BLaER1 (cell line): ENCODE measurements around the gene OLFML3.
A peak's percentile ranks its signal among the peaks of the same experiment; 100 is the strongest.

Source experiments
- H3K27ac ChIP-seq: shearing (Covaris generic); formaldehyde crosslinking; 2 replicates; pipeline ENCODE4 v1.8.1; 2022
- H3K27me3 ChIP-seq: shearing (Covaris generic); formaldehyde crosslinking; 2 replicates; pipeline ENCODE4 v1.8.1; 2022
- H3K36me3 ChIP-seq: shearing (Covaris generic); formaldehyde crosslinking; 2 replicates; pipeline ENCODE4 v1.8.1; 2022
- H3K4me1 ChIP-seq: shearing (Covaris generic); formaldehyde crosslinking; 2 replicates; pipeline ENCODE4 v1.8.1; 2022
- H3K4me2 ChIP-seq: shearing (Covaris generic); formaldehyde crosslinking; 2 replicates; pipeline ENCODE4 v1.8.1; 2022
- H3K4me3 ChIP-seq: shearing (Covaris generic); formaldehyde crosslinking; 2 replicates; pipeline ENCODE4 v1.8.1; 2022
- H3K9ac ChIP-seq: shearing (Covaris generic); formaldehyde crosslinking; 2 replicates; pipeline ENCODE4 v1.8.1; 2022
- H3K9me3 ChIP-seq: shearing (Covaris generic); formaldehyde crosslinking; 2 replicates; pipeline ENCODE4 v1.8.1; 2022
- H4K20me1 ChIP-seq: shearing (Covaris generic); formaldehyde crosslinking; 2 replicates; pipeline ENCODE4 v1.8.1; 2022
- Cebpa-rat ChIP-seq: shearing (Covaris generic); IDR thresholded peaks from 2 replicates; pipeline ENCODE4 v1.8.1; 2022

Gene OLFML3

GRCh38 chr1:113986802-113987201 lies 7.5 kb downstream of the OLFML3 start:
- Histone ChIP-seq H3K9me3 (peaks cover 60% of the 10 kb centered on the region), H3K36me3 (no peaks in the 10 kb centered on the region), H3K4me3 (no peak overlapping the region), H3K4me1 (peaks cover 39% of the 10 kb centered on the region), H4K20me1 (peaks cover 6% of the 10 kb centered on the region; the same call in 1 of the 2 replicates), H3K4me2 (no peak overlapping the region), H3K9ac (no peak overlapping the region), H3K27me3 (no peaks in the 10 kb centered on the region), H3K27ac (no peak overlapping the region)
- TF ChIP-seq Cebpa-rat = no peak

GRCh38 chr1:113987259-113987658 lies 8.0 kb downstream of the OLFML3 start:
- H3K27ac ChIP-seq = no peak overlapping the region
- peaks cover 37% of the 10 kb centered on the region for H3K4me1 ChIP-seq
- peaks cover 6% of the 10 kb centered on the region; the same call in 1 of the 2 replicates for H4K20me1 ChIP-seq
- H3K9ac ChIP-seq = no peak overlapping the region
- H3K4me2 ChIP-seq = no peak overlapping the region
- no peak overlapping the region for H3K4me3 ChIP-seq
- peaks cover 60% of the 10 kb centered on the region for H3K9me3 ChIP-seq
- no peaks in the 10 kb centered on the region for H3K36me3 ChIP-seq
- no peak for TF ChIP-seq Cebpa-rat
- H3K27me3 ChIP-seq = no peaks in the 10 kb centered on the region

GRCh38 chr1:113990530-113990929 lies 11.3 kb downstream of the OLFML3 start:
- H3K9me3 ChIP-seq = peaks cover 82% of the 10 kb centered on the region
- no peaks in the 10 kb centered on the region for H3K27me3 ChIP-seq
- H3K9ac ChIP-seq = no peak overlapping the region
- peaks cover 8% of the 10 kb centered on the region for H3K4me1 ChIP-seq
- no peaks in the 10 kb centered on the region for H4K20me1 ChIP-seq
- H3K4me2 ChIP-seq = no peak overlapping the region
- no peaks in the 10 kb centered on the region for H3K36me3 ChIP-seq
- no peak overlapping the region for H3K4me3 ChIP-seq
- no peak for TF ChIP-seq Cebpa-rat
- no peak overlapping the region for H3K27ac ChIP-seq

GRCh38 chr1:113990961-113991360 lies 11.7 kb downstream of the OLFML3 start:
- TF ChIP-seq Cebpa-rat = no peak
- no peak overlapping the region for H3K27ac ChIP-seq
- H3K4me3 ChIP-seq = no peak overlapping the region
- no peak overlapping the region for H3K9ac ChIP-seq
- peaks cover 8% of the 10 kb centered on the region for H3K4me1 ChIP-seq
- H3K4me2 ChIP-seq = no peak overlapping the region
- no peaks in the 10 kb centered on the region for H3K36me3 ChIP-seq
- H3K9me3 ChIP-seq = peaks cover 82% of the 10 kb centered on the region
- H3K27me3 ChIP-seq = no peaks in the 10 kb centered on the region
- no peaks in the 10 kb centered on the region for H4K20me1 ChIP-seq

- no peak overlapping the region for H3K9ac ChIP-seq
- peak overlapping the region; percentile 31; the same call in 1 of the 2 replicates for H3K4me2 ChIP-seq
- no peaks in the 10 kb centered on the region for H3K27me3 ChIP-seq
- no peak for TF ChIP-seq Cebpa-rat
- H4K20me1 ChIP-seq = no peaks in the 10 kb centered on the region
- H3K27ac ChIP-seq = no peak overlapping the region
- no peaks in the 10 kb centered on the region for H3K36me3 ChIP-seq
- H3K4me1 ChIP-seq = peaks cover 8% of the 10 kb centered on the region
- no peak overlapping the region for H3K4me3 ChIP-seq
- peaks cover 82% of the 10 kb centered on the region for H3K9me3 ChIP-seq
Measured at GRCh38 chr1:113991467-113991997, 12.3 kb downstream of the OLFML3 start.

GRCh38 chr1:113993072-113993471 lies 13.8 kb downstream of the OLFML3 start:
- no peak overlapping the region for H3K9ac ChIP-seq
- no peak overlapping the region for H3K4me3 ChIP-seq

GRCh38 chr1:113993766-113994165 lies 14.5 kb downstream of the OLFML3 start:
- no peak for TF ChIP-seq Cebpa-rat
- no peaks in the 10 kb centered on the region for H3K36me3 ChIP-seq
- H3K4me3 ChIP-seq = no peak overlapping the region
- H3K9me3 ChIP-seq = peaks cover 61% of the 10 kb centered on the region
- no peak overlapping the region for H3K9ac ChIP-seq
- peaks cover 14% of the 10 kb centered on the region for H3K4me1 ChIP-seq
- no peaks in the 10 kb centered on the region for H4K20me1 ChIP-seq
- no peaks in the 10 kb centered on the region for H3K27me3 ChIP-seq
- no peak overlapping the region for H3K27ac ChIP-seq
- no peak overlapping the region for H3K4me2 ChIP-seq

More at GRCh38 chr1:113993072-113993471, 13.8 kb downstream of the OLFML3 start:
- peaks cover 8% of the 10 kb centered on the region for H3K4me1 ChIP-seq
- H3K27me3 ChIP-seq = no peaks in the 10 kb centered on the region
- no peaks in the 10 kb centered on the region for H3K36me3 ChIP-seq
- no peak for TF ChIP-seq Cebpa-rat
- peaks cover 68% of the 10 kb centered on the region for H3K9me3 ChIP-seq
- no peaks in the 10 kb centered on the region for H4K20me1 ChIP-seq
- H3K27ac ChIP-seq = no peak overlapping the region
- no peak overlapping the region for H3K4me2 ChIP-seq

- H3K9ac ChIP-seq = no peak overlapping the region
- TF ChIP-seq Cebpa-rat = no peak
- H3K9me3 ChIP-seq = peaks cover 45% of the 10 kb centered on the region
Measured at GRCh38 chr1:113995382-113995781, 16.1 kb downstream of the OLFML3 start.

GRCh38 chr1:113998361-113998760 lies 19.1 kb downstream of the OLFML3 start:
- no peak for TF ChIP-seq Cebpa-rat
- Histone ChIP-seq H3K9me3 (peaks cover 33% of the 10 kb centered on the region), H3K9ac (no peak overlapping the region), H3K27me3 (no peaks in the 10 kb centered on the region), H3K4me3 (no peak overlapping the region), H3K4me1 (peaks cover 24% of the 10 kb centered on the region), H4K20me1 (no peaks in the 10 kb centered on the region), H3K4me2 (no peak overlapping the region), H3K27ac (no peak overlapping the region), H3K36me3 (no peaks in the 10 kb centered on the region)

More at GRCh38 chr1:113995382-113995781, 16.1 kb downstream of the OLFML3 start:
- Histone ChIP-seq H3K36me3 (no peaks in the 10 kb centered on the region), H4K20me1 (no peaks in the 10 kb centered on the region), H3K4me3 (no peak overlapping the region), H3K4me1 (peaks cover 14% of the 10 kb centered on the region), H3K4me2 (no peak overlapping the region), H3K27me3 (no peaks in the 10 kb centered on the region), H3K27ac (no peak overlapping the region)

- no peak overlapping the region for H3K4me2 ChIP-seq
- peaks cover 32% of the 10 kb centered on the region for H3K4me1 ChIP-seq
- H3K36me3 ChIP-seq = no peaks in the 10 kb centered on the region
- TF ChIP-seq Cebpa-rat = no peak
- no peaks in the 10 kb centered on the region for H4K20me1 ChIP-seq
- no peak overlapping the region for H3K27ac ChIP-seq
- H3K9me3 ChIP-seq = peaks cover 24% of the 10 kb centered on the region
- no peaks in the 10 kb centered on the region for H3K27me3 ChIP-seq
- no peak overlapping the region for H3K4me3 ChIP-seq
- no peak overlapping the region for H3K9ac ChIP-seq
Measured at GRCh38 chr1:113999233-113999632, 20.0 kb downstream of the OLFML3 start.

- H3K4me3 ChIP-seq = no peak overlapping the region
- no peak overlapping the region for H3K9ac ChIP-seq
- H4K20me1 ChIP-seq = no peaks in the 10 kb centered on the region
- H3K27ac ChIP-seq = no peak overlapping the region
- no peaks in the 10 kb centered on the region for H3K27me3 ChIP-seq
- peaks cover 19% of the 10 kb centered on the region for H3K9me3 ChIP-seq
- no peaks in the 10 kb centered on the region for H3K36me3 ChIP-seq
- TF ChIP-seq Cebpa-rat = no peak
- no peak overlapping the region for H3K4me2 ChIP-seq
- H3K4me1 ChIP-seq = peaks cover 38% of the 10 kb centered on the region
Measured at GRCh38 chr1:113999799-114000198, 20.5 kb downstream of the OLFML3 start.
